Measurements from ENCODE around the gene USP3.

DNA sequence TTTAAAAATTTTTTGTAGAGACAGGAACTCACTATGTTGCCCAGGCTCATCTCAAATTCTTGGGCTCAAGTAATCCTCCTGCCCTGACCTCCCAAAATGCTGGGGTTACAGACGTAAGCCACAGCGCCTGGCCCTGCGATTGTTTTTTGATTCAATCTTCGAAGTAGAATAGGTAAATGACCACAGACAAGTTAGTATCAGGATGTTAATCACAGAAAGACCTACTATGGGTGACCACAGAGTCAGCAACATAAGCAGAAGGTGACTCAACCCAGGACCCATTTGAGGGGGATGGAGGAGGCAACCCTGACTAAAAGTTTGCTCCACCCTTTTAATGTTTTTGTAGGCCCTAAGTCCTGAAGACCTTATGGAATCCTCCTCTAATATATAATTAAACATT lies 10.0 kb upstream of the USP3 start:
- TF ChIP-seq EP300 (IDR thresholded peaks at IDR 0.05; ENCODE audit: borderline replicate concordance in 1 of 2, low read depth in 1 of 2, low read length in 1 of 2) (no peak), TAF1 (IDR thresholded peaks at IDR 0.05; ENCODE audit: borderline replicate concordance, low read depth, low read length) (no peak), EZH2phosphoT487 (IDR thresholded peaks at IDR 0.05; ENCODE audit: borderline replicate concordance, low read depth) (no peak)
- TF ChIP-seq, protein P1, sequence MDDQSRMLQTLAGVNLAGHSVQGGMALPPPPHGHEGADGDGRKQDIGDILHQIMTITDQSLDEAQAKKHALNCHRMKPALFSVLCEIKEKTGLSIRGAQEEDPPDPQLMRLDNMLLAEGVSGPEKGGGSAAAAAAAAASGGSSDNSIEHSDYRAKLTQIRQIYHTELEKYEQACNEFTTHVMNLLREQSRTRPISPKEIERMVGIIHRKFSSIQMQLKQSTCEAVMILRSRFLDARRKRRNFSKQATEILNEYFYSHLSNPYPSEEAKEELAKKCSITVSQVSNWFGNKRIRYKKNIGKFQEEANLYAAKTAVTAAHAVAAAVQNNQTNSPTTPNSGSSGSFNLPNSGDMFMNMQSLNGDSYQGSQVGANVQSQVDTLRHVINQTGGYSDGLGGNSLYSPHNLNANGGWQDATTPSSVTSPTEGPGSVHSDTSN (IDR thresholded peaks at IDR 0.05): no peak
- TF ChIP-seq, protein P2, sequence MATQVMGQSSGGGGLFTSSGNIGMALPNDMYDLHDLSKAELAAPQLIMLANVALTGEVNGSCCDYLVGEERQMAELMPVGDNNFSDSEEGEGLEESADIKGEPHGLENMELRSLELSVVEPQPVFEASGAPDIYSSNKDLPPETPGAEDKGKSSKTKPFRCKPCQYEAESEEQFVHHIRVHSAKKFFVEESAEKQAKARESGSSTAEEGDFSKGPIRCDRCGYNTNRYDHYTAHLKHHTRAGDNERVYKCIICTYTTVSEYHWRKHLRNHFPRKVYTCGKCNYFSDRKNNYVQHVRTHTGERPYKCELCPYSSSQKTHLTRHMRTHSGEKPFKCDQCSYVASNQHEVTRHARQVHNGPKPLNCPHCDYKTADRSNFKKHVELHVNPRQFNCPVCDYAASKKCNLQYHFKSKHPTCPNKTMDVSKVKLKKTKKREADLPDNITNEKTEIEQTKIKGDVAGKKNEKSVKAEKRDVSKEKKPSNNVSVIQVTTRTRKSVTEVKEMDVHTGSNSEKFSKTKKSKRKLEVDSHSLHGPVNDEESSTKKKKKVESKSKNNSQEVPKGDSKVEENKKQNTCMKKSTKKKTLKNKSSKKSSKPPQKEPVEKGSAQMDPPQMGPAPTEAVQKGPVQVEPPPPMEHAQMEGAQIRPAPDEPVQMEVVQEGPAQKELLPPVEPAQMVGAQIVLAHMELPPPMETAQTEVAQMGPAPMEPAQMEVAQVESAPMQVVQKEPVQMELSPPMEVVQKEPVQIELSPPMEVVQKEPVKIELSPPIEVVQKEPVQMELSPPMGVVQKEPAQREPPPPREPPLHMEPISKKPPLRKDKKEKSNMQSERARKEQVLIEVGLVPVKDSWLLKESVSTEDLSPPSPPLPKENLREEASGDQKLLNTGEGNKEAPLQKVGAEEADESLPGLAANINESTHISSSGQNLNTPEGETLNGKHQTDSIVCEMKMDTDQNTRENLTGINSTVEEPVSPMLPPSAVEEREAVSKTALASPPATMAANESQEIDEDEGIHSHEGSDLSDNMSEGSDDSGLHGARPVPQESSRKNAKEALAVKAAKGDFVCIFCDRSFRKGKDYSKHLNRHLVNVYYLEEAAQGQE (IDR thresholded peaks at IDR 0.05; ENCODE audit: low read depth, low read length): no peak
- TF ChIP-seq, protein P3, sequence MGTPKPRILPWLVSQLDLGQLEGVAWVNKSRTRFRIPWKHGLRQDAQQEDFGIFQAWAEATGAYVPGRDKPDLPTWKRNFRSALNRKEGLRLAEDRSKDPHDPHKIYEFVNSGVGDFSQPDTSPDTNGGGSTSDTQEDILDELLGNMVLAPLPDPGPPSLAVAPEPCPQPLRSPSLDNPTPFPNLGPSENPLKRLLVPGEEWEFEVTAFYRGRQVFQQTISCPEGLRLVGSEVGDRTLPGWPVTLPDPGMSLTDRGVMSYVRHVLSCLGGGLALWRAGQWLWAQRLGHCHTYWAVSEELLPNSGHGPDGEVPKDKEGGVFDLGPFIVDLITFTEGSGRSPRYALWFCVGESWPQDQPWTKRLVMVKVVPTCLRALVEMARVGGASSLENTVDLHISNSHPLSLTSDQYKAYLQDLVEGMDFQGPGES (IDR thresholded peaks at IDR 0.05; ENCODE audit: low read depth, low read length): no peak

Measured in SK-N-SH (cell line).